SIG-M5 (cell line): ENCODE data around the gene CADPS.

Experiments
- DNase-seq: peaks from one replicate; lab custom pipeline; 2025; lab: John Stamatoyannopoulos, UW

CADPS gene

GRCh38 chr3:62873761-62874710 is 1.2 kb downstream of the CADPS start:
- DNase-seq = no peak

GRCh38 chr3:62873451-62873760 is 1.8 kb downstream of the CADPS start:
- DNase-seq = no peak

DNA sequence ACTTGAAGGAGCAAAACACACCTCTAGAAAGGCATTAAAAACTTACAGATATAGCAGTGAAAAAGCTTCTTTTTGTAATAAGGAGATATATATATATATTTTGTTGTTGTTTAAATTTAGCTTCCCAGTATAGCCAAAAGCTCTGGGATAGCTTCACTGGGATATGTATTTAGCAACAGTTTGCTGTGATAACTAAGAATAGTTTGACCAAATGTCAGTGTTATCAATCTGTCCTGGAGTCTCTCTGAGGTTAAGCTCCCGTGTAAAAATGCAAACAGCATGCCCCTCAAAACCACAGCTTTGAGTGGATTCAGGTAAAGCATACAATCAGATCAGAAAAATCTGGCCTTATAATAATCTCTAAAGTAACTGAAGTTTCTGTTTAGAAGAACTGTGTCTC is 2.9 kb downstream of the CADPS start:
- no peak for DNase-seq

- no peak for DNase-seq
These were observed 4.9 kb downstream of the CADPS start for GRCh38 chr3:62870321-62870720.

- DNase-seq = no peak
These were observed 11.6 kb downstream of the CADPS start for GRCh38 chr3:62863648-62864047.

DNA sequence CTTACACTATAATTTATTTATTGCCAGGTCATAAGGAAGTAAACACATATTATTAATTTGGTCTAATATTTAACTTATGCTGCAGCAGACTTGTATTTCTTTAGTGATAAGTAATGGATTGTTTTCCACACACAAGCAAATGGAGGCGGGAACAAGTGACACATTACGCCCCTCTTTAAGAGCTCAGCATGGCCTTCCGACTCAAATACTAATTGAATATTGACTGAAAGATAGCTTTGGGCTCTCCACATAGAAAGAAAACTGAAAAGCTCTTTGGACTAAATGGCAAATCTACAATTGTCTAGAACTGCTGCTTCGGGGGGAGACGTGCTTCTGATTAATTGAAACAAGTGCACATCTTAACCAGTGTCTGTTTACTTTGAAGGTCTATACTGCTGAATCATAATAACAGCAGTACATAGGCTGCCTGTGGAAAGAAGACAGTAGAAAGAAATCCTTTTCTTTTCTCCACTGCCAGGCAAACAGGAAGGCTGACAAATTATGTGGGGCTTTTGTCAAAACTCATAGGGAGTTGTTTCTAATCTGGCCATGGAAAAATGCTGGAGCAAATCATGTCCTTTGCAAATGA is 15.9 kb downstream of the CADPS start:
- no peak for DNase-seq

DNA sequence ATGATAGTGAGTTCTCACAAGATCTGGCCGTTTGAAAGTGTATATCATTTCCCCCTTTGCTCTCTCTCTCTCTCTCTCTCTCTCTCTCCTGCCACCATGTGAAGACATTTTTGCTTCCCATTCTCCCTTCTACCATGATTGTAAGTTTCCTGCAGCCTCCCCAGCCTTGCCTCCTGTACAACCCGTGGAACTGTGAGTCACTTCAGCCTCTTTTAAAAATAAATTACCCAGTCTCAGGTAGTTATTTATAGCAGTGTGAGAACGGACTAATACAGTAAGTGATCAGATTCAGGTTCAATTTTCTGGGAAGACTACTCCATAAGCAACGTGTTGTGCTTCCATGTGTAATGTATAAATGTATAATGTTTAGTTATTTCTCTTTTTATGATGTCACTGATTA is 29.2 kb downstream of the CADPS start:
- DNase-seq = no peak

- no peak for DNase-seq
These were observed 31.7 kb downstream of the CADPS start for GRCh38 chr3:62843508-62843907.

GRCh38 chr3:62839748-62840147 is 35.5 kb downstream of the CADPS start:
- no peak for DNase-seq

DNA sequence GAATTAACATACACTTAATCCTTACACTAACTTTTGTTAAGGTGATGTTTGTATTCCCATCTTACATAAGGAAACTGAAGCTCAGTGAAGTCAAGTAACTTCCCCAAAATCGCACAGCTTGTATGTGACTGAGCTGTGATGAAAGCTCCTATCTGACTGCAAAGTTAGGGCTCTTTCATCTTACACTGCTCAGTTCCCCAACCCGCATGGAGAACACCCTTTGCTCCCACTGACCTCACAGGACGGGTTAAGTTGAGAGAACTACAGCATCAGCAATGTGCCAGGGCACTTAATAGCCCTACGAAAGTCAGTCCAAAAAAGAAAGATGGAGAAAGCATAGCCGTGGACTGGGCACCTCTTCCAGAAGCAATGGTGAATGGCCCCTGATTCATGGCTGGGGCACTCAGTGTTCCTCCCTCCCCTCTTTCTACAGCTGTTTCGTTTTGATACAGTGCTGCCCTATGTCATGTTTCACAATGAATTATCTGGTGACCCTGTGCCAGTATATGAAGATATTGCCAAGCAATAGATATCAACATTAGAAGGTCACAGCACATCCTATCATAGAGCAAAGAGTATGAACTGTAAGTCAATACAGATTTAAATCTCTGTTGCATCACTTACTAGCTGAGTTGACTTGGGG is 38.0 kb downstream of the CADPS start:
- no peak for DNase-seq

GRCh38 chr3:62835554-62836236 is 39.5 kb downstream of the CADPS start:
- no peak for DNase-seq

DNA sequence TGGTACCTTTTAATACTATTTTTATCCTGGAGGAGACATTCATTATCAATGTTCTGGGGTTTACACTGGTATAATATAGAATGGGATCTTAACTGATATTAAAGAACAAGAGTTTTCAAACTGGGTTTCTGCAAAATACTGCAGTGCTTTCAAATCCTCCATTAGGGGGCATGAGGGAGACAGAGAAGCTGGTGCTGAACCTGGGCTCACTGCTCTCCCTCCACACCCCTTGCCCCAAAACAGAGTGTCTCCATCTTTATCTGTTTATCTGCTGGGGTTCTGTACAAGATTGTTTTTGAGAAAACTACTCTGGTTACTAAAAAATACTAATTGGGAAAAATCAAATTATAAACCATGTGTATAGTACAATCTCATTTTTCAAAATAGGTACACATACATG is 41.7 kb downstream of the CADPS start:
- DNase-seq = no peak

DNA sequence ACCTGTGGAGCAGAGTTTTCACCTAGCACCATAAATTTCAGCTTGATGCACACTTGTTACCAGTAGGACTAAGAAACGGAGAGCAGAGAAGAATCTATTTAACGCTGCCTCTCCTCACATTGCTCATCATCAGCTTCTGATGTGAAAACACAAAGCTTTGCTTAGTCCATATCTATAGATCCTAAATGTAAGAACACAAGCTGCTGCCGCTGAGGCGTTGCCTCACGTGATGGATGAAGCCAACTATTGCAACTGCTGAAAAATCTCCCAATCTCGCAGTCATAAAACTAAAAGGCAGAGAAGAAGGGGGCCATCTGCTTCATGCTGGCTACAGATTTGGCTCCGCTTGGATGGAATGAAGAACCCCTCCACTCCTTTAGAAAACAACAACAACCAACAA is 42.7 kb downstream of the CADPS start:
- no peak for DNase-seq

GRCh38 chr3:62830727-62831322 is 44.4 kb downstream of the CADPS start:
- no peak for DNase-seq

DNA sequence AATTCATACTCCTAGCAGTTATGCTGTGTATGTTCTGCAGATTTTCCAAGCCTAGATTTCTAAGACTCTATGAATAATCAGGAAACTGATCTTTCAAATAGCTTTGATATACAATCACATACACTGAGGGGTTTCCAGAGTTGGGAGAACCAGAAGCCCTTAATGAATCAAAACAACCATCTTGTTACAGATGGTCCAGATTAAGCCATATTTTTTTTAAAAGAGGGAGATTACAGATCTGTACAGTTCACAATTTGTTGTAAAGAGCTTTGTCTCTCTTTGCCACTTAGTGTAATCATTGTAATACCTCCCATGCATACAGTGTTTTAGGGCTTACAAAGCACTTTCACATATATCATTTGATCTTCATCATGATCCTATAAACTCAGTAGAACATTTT is 47.7 kb downstream of the CADPS start:
- no peak for DNase-seq

DNA sequence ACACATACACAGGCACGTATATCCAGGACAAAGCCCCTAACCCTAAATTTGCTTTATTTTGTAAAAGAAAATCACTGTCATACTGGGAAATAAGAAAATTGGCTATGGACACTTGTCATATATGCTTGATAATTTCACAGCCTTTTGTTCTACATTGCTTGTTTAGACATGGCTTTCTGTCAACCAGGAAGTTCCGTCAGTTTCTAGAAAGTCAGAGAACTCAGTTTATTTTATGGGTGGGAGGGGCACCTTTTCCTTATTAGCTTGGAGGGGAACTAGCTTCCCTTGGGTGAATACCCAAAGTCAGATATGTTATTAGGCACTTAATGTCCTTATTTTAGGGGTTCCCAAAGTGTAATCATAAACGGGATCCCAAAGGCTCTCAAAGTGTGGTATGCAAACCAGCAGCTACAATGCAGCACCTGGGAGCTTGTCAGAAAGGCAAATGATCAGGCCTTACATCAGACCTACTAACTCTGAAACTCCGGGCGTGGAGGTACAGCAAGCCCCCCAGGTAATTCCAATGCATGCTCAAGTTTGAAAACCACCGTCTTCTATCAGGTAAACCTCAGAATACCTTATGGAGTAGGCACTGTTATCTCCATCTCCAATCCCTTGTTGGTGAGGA is 50.1 kb downstream of the CADPS start:
- no peak for DNase-seq

DNA sequence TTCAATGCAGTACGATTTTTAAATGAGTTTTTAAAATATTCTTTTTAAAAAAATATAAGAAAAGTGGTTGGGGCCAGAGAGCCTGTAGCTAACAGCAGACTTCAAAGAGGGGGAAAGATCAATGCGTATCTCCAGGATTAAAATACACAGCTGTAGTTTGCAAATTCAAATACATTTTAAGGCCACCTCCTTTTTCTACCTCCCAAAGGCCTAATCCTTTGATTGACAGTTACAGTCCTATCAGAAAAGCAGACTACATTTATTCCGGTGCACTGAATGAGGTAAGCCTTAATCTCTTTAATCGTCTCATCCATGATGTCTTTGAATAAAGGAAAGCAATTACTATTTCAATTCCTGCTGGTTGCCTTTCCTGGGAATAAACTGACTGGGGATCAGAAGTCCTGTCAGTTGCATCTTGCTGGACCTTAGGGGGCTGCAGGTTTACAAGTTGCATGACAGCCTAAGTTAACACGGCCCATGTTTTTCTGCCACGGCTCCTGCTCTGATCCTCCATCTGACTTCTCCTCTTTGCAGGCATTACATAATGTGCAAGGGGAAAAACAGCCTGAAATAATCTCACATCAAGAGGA is 51.7 kb downstream of the CADPS start:
- DNase-seq = no peak

DNA sequence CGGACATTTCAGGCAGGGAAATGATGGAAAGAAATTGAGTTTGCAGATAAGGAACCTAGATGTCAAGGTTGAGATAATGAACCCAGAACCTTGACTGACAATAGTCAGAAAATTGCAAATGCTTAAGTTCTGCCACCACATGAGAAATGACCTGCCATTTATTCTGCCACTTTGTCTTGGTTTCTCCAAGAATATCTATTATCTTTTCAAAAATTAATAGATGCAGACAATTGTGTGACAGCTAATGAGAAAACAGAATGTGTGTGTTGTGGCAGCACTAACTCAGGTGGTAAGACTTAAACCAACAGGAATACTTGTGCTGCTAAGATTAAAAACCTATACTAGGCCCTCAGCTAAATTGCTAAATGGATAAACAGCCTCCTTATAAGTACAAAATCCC is 52.3 kb downstream of the CADPS start:
- no peak for DNase-seq

GRCh38 chr3:62818347-62818746 is 56.9 kb downstream of the CADPS start:
- no peak for DNase-seq

DNA sequence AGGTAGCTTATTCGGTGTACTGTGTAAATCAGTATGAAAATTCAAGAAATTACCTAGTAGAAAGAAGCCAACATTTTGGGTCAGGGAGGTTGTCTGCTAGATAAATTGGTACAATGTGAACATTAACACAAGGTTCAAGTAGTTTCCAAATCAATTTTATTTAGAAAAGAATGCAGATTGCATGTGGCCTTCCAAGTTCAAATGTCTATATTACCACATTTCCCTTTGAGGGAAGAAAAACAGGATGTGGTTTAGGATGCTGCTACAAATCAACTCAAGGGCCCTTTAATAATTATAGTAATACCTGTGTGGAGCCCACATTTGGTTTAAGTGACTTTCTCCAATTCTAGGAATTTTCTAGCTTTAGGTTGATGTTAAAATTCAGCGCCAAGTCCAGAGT is 57.5 kb downstream of the CADPS start:
- no peak for DNase-seq

DNA sequence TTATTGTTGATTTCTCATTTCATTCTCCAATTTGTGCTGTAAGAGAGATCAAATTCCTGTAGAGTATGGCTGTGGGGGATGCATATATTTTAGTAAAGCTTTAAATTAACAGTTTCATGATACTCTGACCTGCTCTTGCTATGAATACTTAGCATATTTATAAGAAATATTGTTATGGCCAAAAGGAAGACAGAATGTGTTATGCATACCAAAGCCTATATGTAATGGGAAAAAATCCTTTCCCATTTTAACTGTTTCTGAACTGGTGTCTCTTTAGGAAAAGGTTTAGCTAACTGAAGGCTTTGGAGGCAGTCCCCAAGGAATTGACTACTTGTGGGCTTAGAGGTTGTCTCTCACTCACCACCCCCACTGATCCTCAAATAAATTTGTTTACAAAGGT is 59.2 kb downstream of the CADPS start:
- DNase-seq = no peak
